SU-DHL-6 (cell line): Measurements from ENCODE around the gene SFXN1.
"Not testable (repeated sequence)": the region's sequence is repeated elsewhere in the genome, so short reads cannot be mapped to it uniquely, and the experiment has no call there.

Experiments
- H2AFZ ChIP-seq: fragments of 200-600 bp; sonication (generic); 2 replicates; pipeline ENCODE4 v1.6.1; 2014; ENCODE audit warnings: low read depth, mild to moderate bottlenecking, moderate library complexity, mixed read lengths, antibody characterized with exemption, low read length; ENCODE audit not compliant: severe bottlenecking
- H3F3A ChIP-seq: fragments of 200-600 bp; shearing (Covaris generic); 2 replicates; pipeline ENCODE4 v1.6.0; 2016; ENCODE audit warnings: antibody characterized with exemption, mild to moderate bottlenecking; ENCODE audit not compliant: insufficient read depth
- H3K27ac ChIP-seq: fragments of 200-600 bp; sonication (generic); 2 replicates; pipeline ENCODE4 v1.5.1; 2016; ENCODE audit warnings: low read depth, mild to moderate bottlenecking, low read length, moderate library complexity, mixed read lengths
- H3K27me3 ChIP-seq: fragments of 200-600 bp; sonication (generic), shearing (Covaris generic); 2 replicates; pipeline ENCODE4 v1.6.0; 2014; ENCODE audit warnings: mild to moderate bottlenecking, low read length
- H3K36me3 ChIP-seq: fragments of 200-600 bp; sonication (generic); 2 replicates; pipeline ENCODE4 v1.6.1; 2014; ENCODE audit warnings: mild to moderate bottlenecking, low read length, mixed read lengths
- H3K4me2 ChIP-seq: fragments of 300-600, 200-600 bp; shearing (Covaris generic), sonication (generic); 2 replicates; pipeline ENCODE4 v1.6.0; 2014; ENCODE audit warnings: low read length, low read depth, mild to moderate bottlenecking; ENCODE audit not compliant: poor library complexity, severe bottlenecking
- H3K4me3 ChIP-seq: fragments of 200-600 bp; sonication (generic); 2 replicates; pipeline ENCODE4 v1.5.1; 2014; ENCODE audit warnings: antibody characterized with exemption, low read length, mild to moderate bottlenecking, mixed read lengths; ENCODE audit not compliant: insufficient read depth, poor library complexity, severe bottlenecking
- H3K79me2 ChIP-seq: fragments of 200-600 bp; sonication (generic); 2 replicates; pipeline ENCODE4 v1.6.1; 2014; ENCODE audit warnings: mild to moderate bottlenecking, low read length, moderate library complexity; ENCODE audit not compliant: insufficient read depth
- H3K9ac ChIP-seq: fragments of 200-600 bp; sonication (generic); 2 replicates; pipeline ENCODE4 v1.7.0; 2014; ENCODE audit warnings: mild to moderate bottlenecking, low read length
- H3K9me2 ChIP-seq: fragments of 200-600 bp; sonication (generic); replicated peaks from 2 replicates; pipeline ENCODE4 v1.6.1; 2014; ENCODE audit warnings: low read length; ENCODE audit not compliant: insufficient read depth
- H3K9me3 ChIP-seq: fragments of 200-600 bp; sonication (generic); 2 replicates; pipeline ENCODE4 v1.6.1; 2014; ENCODE audit warnings: low read length, mixed read lengths; ENCODE audit not compliant: insufficient read depth
- H4K20me1 ChIP-seq: fragments of 200-600 bp; sonication (generic); 2 replicates; pipeline ENCODE4 v1.6.1; 2014; ENCODE audit warnings: low read depth, mild to moderate bottlenecking, antibody characterized with exemption, low read length, moderate library complexity, mixed read lengths
- EZH2phosphoT487 ChIP-seq: fragments of 200-600 bp; sonication (generic), shearing (Covaris generic); conservative IDR thresholded peaks from 2 replicates; pipeline ENCODE4 v1.6.1; 2018; ENCODE audit warnings: mild to moderate bottlenecking, antibody characterized with exemption, low read length, moderate library complexity, mixed read lengths
- TF ChIP-seq, protein P1 (sequence below): fragments of 200-600 bp; sonication (generic); IDR thresholded peaks from one replicate; pipeline ENCODE4 v1.5.1; 2017; ENCODE audit warnings: antibody characterized with exemption, mild to moderate bottlenecking, low read length, moderate library complexity; ENCODE audit not compliant: insufficient read depth, poor library complexity, severe bottlenecking

Gene SFXN1

DNA sequence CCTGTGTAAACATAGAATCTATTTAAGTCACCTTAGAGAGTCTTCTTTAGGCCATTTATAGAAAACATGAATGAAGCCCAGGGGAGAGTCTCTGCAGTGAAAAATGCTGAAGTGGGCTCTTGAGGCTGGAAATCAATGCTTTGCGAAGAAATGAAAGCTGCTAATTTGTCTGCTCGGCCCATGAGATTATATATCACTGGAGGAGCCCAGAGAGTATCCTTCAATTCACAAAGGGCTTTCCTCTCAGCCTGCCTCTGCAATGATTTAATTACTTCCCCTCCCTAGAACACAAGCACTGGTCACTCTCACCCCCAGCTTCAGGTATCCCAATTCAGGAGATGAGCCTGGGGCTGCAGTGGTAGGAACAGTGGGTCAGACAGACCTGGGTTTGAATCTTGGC lies 26.2 kb upstream of the SFXN1 start:
- TF ChIP-seq, protein P1, sequence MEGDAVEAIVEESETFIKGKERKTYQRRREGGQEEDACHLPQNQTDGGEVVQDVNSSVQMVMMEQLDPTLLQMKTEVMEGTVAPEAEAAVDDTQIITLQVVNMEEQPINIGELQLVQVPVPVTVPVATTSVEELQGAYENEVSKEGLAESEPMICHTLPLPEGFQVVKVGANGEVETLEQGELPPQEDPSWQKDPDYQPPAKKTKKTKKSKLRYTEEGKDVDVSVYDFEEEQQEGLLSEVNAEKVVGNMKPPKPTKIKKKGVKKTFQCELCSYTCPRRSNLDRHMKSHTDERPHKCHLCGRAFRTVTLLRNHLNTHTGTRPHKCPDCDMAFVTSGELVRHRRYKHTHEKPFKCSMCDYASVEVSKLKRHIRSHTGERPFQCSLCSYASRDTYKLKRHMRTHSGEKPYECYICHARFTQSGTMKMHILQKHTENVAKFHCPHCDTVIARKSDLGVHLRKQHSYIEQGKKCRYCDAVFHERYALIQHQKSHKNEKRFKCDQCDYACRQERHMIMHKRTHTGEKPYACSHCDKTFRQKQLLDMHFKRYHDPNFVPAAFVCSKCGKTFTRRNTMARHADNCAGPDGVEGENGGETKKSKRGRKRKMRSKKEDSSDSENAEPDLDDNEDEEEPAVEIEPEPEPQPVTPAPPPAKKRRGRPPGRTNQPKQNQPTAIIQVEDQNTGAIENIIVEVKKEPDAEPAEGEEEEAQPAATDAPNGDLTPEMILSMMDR = no peak
- TF ChIP-seq EZH2phosphoT487 = no peak
- no peak overlapping the region for H3K9ac ChIP-seq
- no peaks in the 10 kb centered on the region for H4K20me1 ChIP-seq
- no peaks in the 10 kb centered on the region for H3K27me3 ChIP-seq
- H3K4me3 ChIP-seq = no peak overlapping the region
- no peak overlapping the region for H3K27ac ChIP-seq
- no peaks in the 10 kb centered on the region for H3K36me3 ChIP-seq
- H3K9me2 ChIP-seq = no peaks in the 10 kb centered on the region
- H3K4me2 ChIP-seq = no peak overlapping the region
- no peaks in the 10 kb centered on the region for H3K79me2 ChIP-seq
- H3F3A ChIP-seq = no peaks in the 10 kb centered on the region
- no peak overlapping the region for H2AFZ ChIP-seq
- H3K9me3 ChIP-seq = no peaks in the 10 kb centered on the region

DNA sequence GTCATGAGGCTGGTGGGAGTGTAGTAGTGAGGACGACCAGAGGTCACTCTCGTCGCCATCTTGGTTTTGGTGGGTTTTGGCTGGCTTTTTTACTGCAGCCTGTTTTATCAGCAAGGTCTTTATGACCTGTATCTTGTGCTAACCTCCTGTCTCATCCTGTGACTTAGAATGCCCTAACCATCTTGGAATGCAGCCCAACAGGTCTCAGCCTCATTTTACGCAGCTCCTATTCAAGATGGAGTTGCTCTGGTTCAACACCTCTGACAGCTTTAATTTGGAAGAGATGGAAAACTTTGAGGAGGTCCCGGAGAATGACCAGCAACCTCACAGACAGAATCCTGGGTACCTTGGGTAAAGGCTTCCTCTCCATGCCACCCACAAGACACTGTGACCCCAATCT lies 24.0 kb upstream of the SFXN1 start:
- not testable (repeated sequence) for H3K27me3 ChIP-seq, H3K4me2 ChIP-seq, H4K20me1 ChIP-seq, H3K27ac ChIP-seq, H3F3A ChIP-seq, H3K9ac ChIP-seq, H3K4me3 ChIP-seq, H3K9me2 ChIP-seq, H3K79me2 ChIP-seq, H3K9me3 ChIP-seq, H2AFZ ChIP-seq, H3K36me3 ChIP-seq

DNA sequence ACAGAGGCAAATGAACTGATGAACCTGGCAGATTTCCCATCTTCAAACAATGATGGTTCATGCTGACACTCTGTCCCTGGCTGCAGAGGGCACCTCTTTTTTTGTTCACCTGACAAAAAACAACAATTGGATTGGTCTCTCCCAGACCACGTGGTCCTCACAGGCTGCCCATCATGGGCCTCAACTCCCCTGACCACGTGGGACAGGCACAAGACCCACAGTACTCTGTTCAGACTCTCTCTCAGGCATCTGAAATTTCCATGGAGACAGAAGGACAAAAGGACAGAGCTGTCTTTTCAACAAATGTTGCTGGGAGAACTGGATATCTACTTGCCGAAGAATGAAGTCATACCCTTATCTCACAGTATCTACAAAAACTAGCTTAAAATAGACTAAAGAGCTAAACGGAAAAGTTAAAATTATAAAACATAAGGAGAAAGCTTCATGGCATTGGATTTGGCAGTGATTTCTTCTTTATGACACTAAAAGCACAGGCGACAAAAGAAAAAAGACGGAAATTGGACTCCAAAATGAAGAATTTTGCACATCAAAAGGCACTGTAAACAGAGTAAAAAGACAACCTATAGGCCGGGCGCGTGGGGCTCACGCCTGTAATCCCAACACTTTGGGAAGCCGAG lies 22.1 kb upstream of the SFXN1 start:
- H3K4me3 ChIP-seq = no peak overlapping the region
- no peaks in the 10 kb centered on the region for H3K36me3 ChIP-seq
- 0 out of 2 replicates have a peak, but pooled peaks cover 4% of the 10 kb centered on the region for H3K27me3 ChIP-seq
- no peak overlapping the region for H2AFZ ChIP-seq
- no peak overlapping the region for H3K9ac ChIP-seq
- no peaks in the 10 kb centered on the region for H3K9me3 ChIP-seq
- TF ChIP-seq EZH2phosphoT487 = no peak
- TF ChIP-seq, protein P1 = no peak
- no peak overlapping the region for H3K27ac ChIP-seq
- H4K20me1 ChIP-seq = no peaks in the 10 kb centered on the region
- no peaks in the 10 kb centered on the region for H3K9me2 ChIP-seq
- H3K79me2 ChIP-seq = no peaks in the 10 kb centered on the region
- H3K4me2 ChIP-seq = no peak overlapping the region
- no peaks in the 10 kb centered on the region for H3F3A ChIP-seq

DNA sequence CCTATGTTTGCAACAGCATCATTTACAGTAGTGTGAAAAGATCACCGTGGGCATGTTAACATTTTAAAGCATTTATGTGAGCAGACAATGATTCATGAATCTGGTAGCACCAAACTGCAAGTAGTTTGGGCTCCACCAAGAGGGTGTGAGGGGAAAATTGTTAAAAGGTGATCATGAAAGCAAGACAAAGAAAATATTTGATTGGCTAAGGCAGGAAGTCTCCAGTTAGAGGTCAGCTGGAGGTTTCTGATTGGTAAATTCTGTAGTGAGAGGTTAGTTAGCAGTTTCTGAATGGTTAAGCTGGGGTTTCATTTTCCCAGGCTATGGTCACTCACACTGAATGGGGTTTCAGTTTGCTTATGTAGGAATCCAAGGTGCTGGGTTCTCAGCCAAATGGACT lies 20.9 kb upstream of the SFXN1 start:
- H4K20me1 ChIP-seq = no peaks in the 10 kb centered on the region
- H3K27ac ChIP-seq = no peak overlapping the region
- H3K9me3 ChIP-seq = no peaks in the 10 kb centered on the region
- no peaks in the 10 kb centered on the region for H3F3A ChIP-seq
- H3K27me3 ChIP-seq = 0 out of 2 replicates have a peak, but pooled peaks cover 4% of the 10 kb centered on the region
- H3K4me2 ChIP-seq = no peak overlapping the region
- no peaks in the 10 kb centered on the region for H3K79me2 ChIP-seq
- TF ChIP-seq, protein P1 = no peak
- TF ChIP-seq EZH2phosphoT487 = no peak
- no peaks in the 10 kb centered on the region for H3K9me2 ChIP-seq
- H2AFZ ChIP-seq = no peak overlapping the region
- no peak overlapping the region for H3K9ac ChIP-seq
- no peak overlapping the region for H3K4me3 ChIP-seq
- H3K36me3 ChIP-seq = no peaks in the 10 kb centered on the region
